HG02840 (cell line): Measurements from ENCODE around the gene SPRR2D.
"Not testable (repeated sequence)": the region's sequence is repeated elsewhere in the genome, so short reads cannot be mapped to it uniquely, and the experiment has no call there.

Experiments
- ATAC-seq: cut with Tn5 transposase; IDR thresholded peaks from one replicate; pipeline ENCODE4 v1.9.1; 2021; ENCODE audit warnings: mild to moderate bottlenecking, moderate library complexity, moderate number of reproducible peaks; ENCODE audit not compliant: unreplicated experiment, low FRiP score

Gene SPRR2D

GRCh38 chr1:153021829-153022228 is 19.1 kb downstream of the SPRR2D start:
- ATAC-seq: not testable (repeated sequence)

- not testable (repeated sequence) for ATAC-seq
These were observed 29.6 kb downstream of the SPRR2D start for GRCh38 chr1:153011235-153011758.

GRCh38 chr1:153001382-153001781 is 39.5 kb downstream of the SPRR2D start, which contains the start of gene SPRR3:
Gene SPRR3, plus strand, starts transcription at chr1:153001749. Its CDS starts 1,272 bp downstream, at chr1:153003021.
- no peak for ATAC-seq

GRCh38 chr1:153000294-153000693 is 40.6 kb downstream of the SPRR2D start:
- ATAC-seq: no peak

- no peak for ATAC-seq
These were observed 41.1 kb downstream of the SPRR2D start for GRCh38 chr1:152999818-153000217.

GRCh38 chr1:152998476-152998875 is 42.4 kb downstream of the SPRR2D start:
- no peak for ATAC-seq

GRCh38 chr1:152997901-152998300 is 43.0 kb downstream of the SPRR2D start:
- no peak for ATAC-seq

- ATAC-seq: no peak
These were observed 44.1 kb downstream of the SPRR2D start for GRCh38 chr1:152996633-152997400.

GRCh38 chr1:152995842-152996241 is 45.1 kb downstream of the SPRR2D start:
- no peak for ATAC-seq

GRCh38 chr1:152993186-152993585 is 47.7 kb downstream of the SPRR2D start:
- ATAC-seq: no peak
